ENCODE data around the gene NAP1L5. TPM values are rescaled to one million over a fixed set of nuclear protein-coding genes. Genes with fewer than 3 reads are reported as not detected.
A peak's percentile ranks its signal among the peaks of the same experiment; 100 is the strongest.

The NAP1L5 gene, protein sequence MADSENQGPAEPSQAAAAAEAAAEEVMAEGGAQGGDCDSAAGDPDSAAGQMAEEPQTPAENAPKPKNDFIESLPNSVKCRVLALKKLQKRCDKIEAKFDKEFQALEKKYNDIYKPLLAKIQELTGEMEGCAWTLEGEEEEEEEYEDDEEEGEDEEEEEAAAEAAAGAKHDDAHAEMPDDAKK
- total RNA-seq = 4.9 TPM in 2 replicates

DNA sequence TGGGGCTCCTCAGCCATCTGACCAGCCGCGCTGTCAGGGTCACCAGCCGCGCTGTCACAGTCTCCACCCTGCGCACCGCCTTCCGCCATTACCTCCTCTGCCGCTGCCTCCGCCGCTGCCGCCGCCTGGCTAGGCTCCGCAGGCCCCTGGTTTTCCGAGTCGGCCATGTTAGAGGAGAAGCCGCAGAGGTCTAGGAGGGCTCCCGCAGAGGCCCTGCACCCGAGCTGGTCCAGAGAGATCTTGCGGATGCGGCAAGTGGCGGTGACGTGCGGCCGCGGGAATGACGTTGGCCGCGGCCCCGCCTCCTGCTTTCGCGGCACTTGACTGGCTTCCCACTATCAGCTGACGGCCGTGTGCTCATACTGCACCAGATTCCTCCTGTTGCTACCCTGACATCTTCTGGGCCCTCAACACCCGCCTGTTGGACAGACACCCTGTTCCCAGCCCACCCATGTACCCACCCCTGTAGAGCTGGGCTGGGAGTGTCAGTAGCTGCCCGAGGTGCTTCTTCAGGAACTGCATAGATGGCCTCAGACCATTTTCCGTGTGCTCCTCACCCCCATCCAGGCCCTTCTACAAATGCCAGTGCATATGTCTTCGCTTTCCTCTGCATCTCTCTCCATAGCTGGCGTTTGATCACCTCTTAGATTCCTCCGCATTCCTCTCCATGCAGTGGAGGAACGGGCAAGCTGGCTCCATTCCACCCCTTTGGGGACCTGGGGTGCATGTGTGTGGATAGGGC, at the start of gene NAP1L5:
NAP1L5 (minus strand) TSS at position 242 of the 742 bp plus-strand sequence; CDS start at position 167, 75 bp downstream.
- Mint-ChIP-seq H3K27ac (peak within 1 kb of the TSS; percentile 84), H3K36me3 (ENCODE audit: low read depth) (peaks cover 10% of the 10 kb centered on the region), H3K4me1 (peaks cover 8% of the 10 kb centered on the region), H3K9me3 (no peaks in the 10 kb centered on the region), H3K4me3 (peak within 1 kb of the TSS; percentile 89), H3K27me3 (no peaks in the 10 kb centered on the region)
- intact Hi-C loops (cut with micrococcal nuclease) = no loop called here
- DNase-seq = peak; percentile 91

DNA sequence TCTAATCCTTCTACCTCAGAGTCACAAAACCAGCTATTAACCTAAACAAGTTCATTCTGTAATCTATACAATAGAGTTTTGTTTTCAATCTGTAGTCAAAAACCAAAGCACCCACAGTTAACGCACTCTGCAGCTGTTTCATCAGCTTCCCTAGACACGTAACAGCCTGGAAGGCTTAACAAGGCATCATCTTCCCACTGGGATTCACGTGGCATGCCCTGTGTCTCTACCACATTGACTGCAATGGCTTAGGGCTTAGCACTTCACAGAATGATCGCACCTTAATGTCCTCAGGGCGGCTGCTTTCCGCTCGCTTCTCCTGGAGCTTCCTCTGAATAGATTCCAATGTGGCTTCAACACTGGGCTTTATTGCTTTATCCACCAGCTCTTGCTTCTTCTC, 49.7 kb upstream of the NAP1L5 start:
- Mint-ChIP-seq H3K4me1 (no peaks in the 10 kb centered on the region), H3K36me3 (ENCODE audit: low read depth) (peaks cover 58% of the 10 kb centered on the region), H3K4me3 (no peak overlapping the region), H3K27ac (no peak overlapping the region), H3K9me3 (no peaks in the 10 kb centered on the region), H3K27me3 (no peaks in the 10 kb centered on the region)
- DNase-seq = no peak
- intact Hi-C loops (cut with micrococcal nuclease) = no loop called here

DNA sequence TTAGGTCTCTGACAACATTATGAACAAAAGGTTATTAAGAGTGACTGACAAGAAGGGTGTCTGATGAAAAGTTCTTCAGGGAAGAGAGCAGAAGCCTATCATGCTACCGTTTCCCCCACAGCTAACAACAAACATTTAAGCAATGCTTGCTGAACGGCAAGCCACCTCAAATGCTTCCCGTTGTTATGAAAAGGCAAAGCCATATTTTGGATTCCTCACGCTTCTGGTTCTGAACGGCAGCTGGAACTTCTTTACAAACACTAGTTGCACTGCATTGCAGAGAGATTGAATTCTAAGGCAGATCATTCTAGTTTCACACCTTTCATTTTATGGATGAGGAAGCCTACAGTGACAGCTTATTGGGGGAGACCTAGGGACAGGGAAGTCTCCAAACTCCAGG, 48.6 kb upstream of the NAP1L5 start:
- no peaks in the 10 kb centered on the region for H3K9me3 Mint-ChIP-seq
- no peak overlapping the region for H3K27ac Mint-ChIP-seq
- H3K4me1 Mint-ChIP-seq = no peaks in the 10 kb centered on the region
- no peak overlapping the region for H3K4me3 Mint-ChIP-seq
- no peak for DNase-seq
- no peaks in the 10 kb centered on the region for H3K27me3 Mint-ChIP-seq
- intact Hi-C loops (cut with micrococcal nuclease) = no loop called here
- peaks cover 61% of the 10 kb centered on the region for H3K36me3 Mint-ChIP-seq (ENCODE audit: low read depth)

DNA sequence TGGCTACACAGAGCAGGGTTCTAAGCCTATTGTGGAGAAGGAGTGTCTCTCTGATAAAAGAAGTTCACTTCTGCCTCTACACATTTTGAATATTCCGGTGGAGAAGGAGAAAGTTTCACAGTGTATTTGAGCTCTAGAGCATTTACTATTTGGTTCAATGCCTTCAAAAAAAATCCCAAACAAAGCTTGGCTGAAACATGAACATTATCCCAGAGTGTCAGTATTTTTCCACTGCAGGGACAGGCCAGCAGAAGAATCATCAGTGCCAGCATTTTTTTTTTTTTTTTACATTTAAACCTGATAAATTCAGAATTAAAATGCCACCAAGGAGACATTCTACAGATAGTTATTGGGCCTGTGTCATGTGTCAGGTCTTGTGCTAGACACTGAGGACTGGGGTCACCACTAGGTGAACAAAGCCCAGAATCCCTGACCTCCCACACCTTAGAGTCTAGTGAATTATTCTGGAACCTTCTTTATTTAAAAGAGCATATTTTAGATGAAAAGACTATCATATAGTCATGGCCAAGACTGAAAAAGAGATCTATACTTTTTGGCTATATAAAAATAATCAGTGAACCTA, 48.0 kb upstream of the NAP1L5 start:
- DNase-seq = no peak
- Mint-ChIP-seq H3K4me3 (no peak overlapping the region), H3K27me3 (no peaks in the 10 kb centered on the region), H3K36me3 (ENCODE audit: low read depth) (peaks cover 59% of the 10 kb centered on the region), H3K9me3 (no peaks in the 10 kb centered on the region), H3K27ac (no peak overlapping the region), H3K4me1 (no peaks in the 10 kb centered on the region)
- intact Hi-C loops (cut with micrococcal nuclease) = no loop called here

DNA sequence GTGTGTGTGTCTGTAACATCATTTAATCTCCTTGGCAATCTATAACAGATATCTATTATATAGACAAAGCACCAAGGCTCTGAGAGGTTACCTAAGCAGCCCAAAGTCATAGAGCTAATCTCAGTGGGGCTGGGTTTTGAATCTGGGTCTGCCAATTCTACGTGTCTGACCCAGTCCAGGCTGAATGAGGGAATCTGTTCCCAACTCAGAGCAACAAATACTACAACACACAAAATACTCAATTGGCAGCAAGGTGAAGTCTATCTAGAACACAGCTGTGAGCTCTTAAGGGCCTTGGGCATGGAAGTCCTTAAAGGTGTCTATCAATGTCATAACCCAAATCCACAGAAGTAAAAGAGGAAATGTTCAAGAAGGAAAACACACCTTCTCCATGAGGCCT, 47.5 kb upstream of the NAP1L5 start:
- DNase-seq = no peak
- H3K4me1 Mint-ChIP-seq = no peaks in the 10 kb centered on the region
- no peak overlapping the region for H3K27ac Mint-ChIP-seq
- no peaks in the 10 kb centered on the region for H3K27me3 Mint-ChIP-seq
- intact Hi-C loops (cut with micrococcal nuclease) = no loop called here
- H3K4me3 Mint-ChIP-seq = no peak overlapping the region
- peaks cover 58% of the 10 kb centered on the region for H3K36me3 Mint-ChIP-seq (ENCODE audit: low read depth)
- no peaks in the 10 kb centered on the region for H3K9me3 Mint-ChIP-seq

DNA sequence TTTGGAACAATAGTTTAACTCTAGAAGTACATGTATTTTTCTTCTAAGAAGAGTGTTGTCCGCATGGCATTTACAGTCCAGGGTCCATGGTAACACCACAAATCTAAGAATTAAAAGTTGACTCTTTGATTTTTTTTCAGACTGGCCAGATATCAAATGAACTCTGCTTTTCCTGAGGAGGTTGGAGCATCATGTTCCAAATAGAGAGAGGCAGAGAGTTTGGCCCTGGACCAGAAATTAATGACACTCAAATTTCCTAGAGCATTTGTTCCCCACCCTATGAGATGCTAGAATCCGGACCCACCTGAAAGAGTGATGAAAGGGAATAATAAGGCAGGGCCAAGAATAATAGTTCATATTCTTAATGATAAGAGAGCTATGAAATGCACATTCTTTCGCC, 47.0 kb upstream of the NAP1L5 start:
- Mint-ChIP-seq H3K36me3 (ENCODE audit: low read depth) (peaks cover 59% of the 10 kb centered on the region), H3K27ac (no peak overlapping the region), H3K9me3 (no peaks in the 10 kb centered on the region), H3K4me1 (no peaks in the 10 kb centered on the region), H3K27me3 (no peaks in the 10 kb centered on the region), H3K4me3 (no peak overlapping the region)
- intact Hi-C loops (cut with micrococcal nuclease) = no loop called here
- DNase-seq = no peak

DNA sequence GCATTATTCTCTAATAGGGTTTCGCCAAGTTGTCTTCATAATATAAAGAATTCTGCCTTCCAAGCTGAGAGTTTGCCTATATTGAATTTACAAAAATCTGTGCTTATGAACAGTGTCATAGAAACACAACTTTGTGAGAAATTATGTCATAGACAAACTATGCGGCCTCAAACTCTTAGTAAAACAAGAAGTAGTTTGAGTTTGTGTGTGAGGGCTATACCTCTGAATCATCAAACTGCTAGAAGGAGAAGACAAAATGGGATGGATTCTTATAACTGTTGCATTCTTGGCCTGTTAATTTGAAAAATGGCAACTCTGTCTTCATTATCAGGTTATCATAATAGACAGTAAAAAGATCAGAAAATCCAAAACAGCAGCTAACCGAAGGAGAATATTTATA, 46.1 kb upstream of the NAP1L5 start:
- Mint-ChIP-seq H3K27ac (no peak overlapping the region), H3K27me3 (no peaks in the 10 kb centered on the region), H3K9me3 (no peaks in the 10 kb centered on the region), H3K4me3 (no peak overlapping the region), H3K36me3 (ENCODE audit: low read depth) (peaks cover 55% of the 10 kb centered on the region), H3K4me1 (no peaks in the 10 kb centered on the region)
- no peak for DNase-seq
- intact Hi-C loops (cut with micrococcal nuclease) = no loop called here

DNA sequence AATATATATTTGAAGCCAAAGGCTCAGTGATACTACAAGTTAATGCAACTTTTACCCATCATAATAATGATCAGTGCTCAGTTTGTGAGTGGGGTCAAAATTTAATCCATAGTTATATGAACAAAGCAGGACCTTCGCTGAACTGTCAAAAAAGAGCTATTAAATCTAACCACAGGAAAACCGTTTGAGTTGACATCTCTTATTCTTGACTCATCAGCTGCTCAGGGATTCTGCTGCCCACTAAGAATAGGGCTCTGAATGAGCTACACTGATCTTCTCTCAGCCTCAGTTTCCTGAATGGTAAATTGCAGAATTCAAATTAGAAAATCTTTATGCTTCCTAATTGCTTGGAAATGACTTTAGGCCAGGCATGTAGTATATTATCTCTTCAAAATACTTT, 44.9 kb upstream of the NAP1L5 start:
- Mint-ChIP-seq H3K9me3 (no peaks in the 10 kb centered on the region), H3K27me3 (no peaks in the 10 kb centered on the region), H3K4me1 (peaks cover 5% of the 10 kb centered on the region), H3K4me3 (no peak overlapping the region), H3K36me3 (ENCODE audit: low read depth) (peaks cover 56% of the 10 kb centered on the region), H3K27ac (no peak overlapping the region)
- intact Hi-C loops (cut with micrococcal nuclease) = no loop called here
- DNase-seq = no peak

DNA sequence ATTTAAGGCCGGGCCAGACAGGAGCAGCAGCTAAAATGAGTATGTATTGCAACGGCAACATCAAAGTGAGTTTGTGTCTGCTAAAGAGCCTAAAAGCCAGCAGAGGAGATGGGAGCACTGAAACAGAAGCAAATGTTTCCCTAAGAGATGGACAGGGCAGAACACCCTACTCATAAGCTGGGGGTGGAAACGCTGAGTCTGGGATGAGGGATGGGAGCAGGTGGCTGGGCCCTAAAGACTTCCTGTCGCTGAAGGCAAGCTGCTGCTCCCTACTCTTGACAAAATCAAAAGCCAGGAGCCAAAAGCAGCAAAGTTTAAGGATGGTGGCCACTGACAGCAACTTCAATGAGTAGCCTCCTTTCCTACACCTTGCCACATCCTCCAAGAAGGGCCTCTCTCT, 40.6 kb upstream of the NAP1L5 start:
- intact Hi-C loops (cut with micrococcal nuclease) = no loop called here
- Mint-ChIP-seq H3K36me3 (ENCODE audit: low read depth) (peaks cover 53% of the 10 kb centered on the region), H3K4me1 (peaks cover 9% of the 10 kb centered on the region), H3K9me3 (no peaks in the 10 kb centered on the region), H3K4me3 (no peak overlapping the region), H3K27me3 (no peaks in the 10 kb centered on the region), H3K27ac (no peak overlapping the region)
- DNase-seq = no peak

DNA sequence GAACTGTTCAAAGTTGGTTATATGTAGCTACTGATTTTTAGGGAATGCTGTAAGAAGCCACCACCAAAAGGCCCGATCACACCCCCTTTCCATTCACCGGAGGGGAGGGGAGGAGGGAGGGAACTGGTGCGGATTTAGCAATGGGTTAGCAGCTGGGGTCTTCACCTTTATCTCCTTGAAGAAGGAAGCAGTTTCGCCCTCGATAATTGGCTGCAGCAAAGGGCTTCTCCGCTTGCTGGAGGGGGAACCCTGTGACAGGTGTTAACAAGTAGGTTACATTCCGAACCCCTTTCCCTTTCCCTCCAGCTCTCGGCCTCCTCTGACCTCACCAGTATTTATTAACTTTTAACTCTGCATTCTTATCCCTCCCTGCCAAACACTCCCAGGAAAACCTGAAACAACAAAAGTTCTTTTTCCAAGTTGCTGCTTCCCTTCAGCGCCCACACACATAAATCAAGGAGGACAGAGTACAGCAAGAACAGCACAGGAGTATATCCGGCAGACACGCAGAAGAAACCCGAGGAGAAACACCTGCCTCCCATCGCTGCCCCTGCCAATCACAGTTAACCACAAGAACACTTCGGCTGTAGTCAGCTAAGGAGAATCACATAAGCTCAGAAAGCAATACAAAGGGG, 39.8 kb upstream of the NAP1L5 start:
- DNase-seq = no peak
- no peak overlapping the region for H3K27ac Mint-ChIP-seq
- intact Hi-C loops (cut with micrococcal nuclease) = no loop called here
- no peak overlapping the region for H3K4me3 Mint-ChIP-seq
- H3K36me3 Mint-ChIP-seq (ENCODE audit: low read depth) = peaks cover 50% of the 10 kb centered on the region
- H3K9me3 Mint-ChIP-seq = no peaks in the 10 kb centered on the region
- H3K27me3 Mint-ChIP-seq = no peaks in the 10 kb centered on the region
- H3K4me1 Mint-ChIP-seq = peaks cover 9% of the 10 kb centered on the region

DNA sequence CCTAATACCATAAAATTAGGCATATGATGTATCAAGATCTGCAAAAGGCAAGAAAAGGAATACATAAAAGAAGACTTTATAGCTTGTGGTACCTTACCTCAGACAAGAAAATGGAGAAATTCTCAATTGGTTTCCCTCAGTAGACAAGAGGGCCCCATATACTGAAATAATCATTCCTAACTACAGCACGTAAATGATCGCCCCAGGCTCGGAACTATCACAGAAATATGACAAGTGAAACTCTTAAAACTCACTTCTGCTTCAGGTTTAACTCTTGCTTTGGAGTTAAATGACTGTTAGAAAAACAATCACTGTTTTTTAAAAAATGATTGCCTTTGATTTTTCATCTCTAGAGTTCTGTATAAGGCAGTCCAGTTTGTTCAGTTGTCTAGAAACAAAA, 38.6 kb upstream of the NAP1L5 start:
- Mint-ChIP-seq H3K36me3 (ENCODE audit: low read depth) (peaks cover 50% of the 10 kb centered on the region), H3K27ac (no peak overlapping the region), H3K27me3 (no peaks in the 10 kb centered on the region), H3K9me3 (no peaks in the 10 kb centered on the region), H3K4me3 (no peak overlapping the region), H3K4me1 (peaks cover 9% of the 10 kb centered on the region)
- DNase-seq = no peak
- intact Hi-C loops (cut with micrococcal nuclease) = no loop called here

DNA sequence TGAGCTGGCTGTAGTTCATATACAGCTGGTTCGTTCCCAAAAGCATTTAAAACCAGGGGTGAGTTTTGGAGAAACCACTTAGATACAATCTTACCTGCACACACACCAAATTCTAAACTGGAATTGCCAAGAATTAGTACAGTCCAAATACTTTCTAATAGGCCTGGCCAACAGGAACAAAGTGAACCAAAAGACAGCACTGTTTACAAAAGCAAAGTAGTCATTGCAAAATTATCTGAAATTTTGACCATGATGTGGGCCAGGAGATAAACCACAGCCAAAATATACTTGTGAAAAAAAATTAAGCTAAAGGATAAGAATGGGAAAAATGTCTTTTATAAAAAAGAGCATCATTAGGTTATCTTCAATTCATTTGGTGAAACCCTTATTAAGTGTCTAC, 37.9 kb upstream of the NAP1L5 start:
- H3K27ac Mint-ChIP-seq = no peak overlapping the region
- no peak for DNase-seq
- H3K27me3 Mint-ChIP-seq = no peaks in the 10 kb centered on the region
- H3K36me3 Mint-ChIP-seq (ENCODE audit: low read depth) = peaks cover 52% of the 10 kb centered on the region
- no peak overlapping the region for H3K4me3 Mint-ChIP-seq
- H3K4me1 Mint-ChIP-seq = peaks cover 9% of the 10 kb centered on the region
- intact Hi-C loops (cut with micrococcal nuclease) = no loop called here
- H3K9me3 Mint-ChIP-seq = no peaks in the 10 kb centered on the region

DNA sequence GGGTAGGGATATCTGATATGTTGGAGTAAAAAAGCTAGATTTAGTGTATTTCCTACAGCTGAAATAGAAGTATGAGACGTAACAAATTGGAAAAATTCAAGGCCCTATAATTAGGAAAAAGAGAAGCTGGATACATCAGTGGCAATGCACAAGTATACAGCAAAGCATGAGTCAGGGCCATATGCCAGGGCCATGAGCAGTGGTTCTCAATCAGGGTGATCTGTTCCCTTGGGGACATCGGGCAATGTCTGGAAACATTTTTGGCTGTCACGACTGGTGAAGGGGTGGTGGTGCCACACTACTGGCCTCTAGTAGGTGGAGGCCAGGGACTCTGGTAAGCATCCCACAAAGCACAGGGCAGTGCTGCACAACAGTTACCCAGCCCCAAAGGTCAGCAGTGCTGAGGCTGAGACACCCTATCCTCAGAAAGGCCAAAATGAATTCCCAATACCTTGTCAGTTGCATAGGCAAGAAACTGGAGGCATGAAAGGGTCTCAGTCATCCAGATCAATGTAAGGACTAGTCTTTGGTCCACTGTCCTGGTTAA, 36.8 kb upstream of the NAP1L5 start:
- Mint-ChIP-seq H3K27me3 (no peaks in the 10 kb centered on the region), H3K4me3 (no peak overlapping the region), H3K27ac (no peak overlapping the region), H3K9me3 (no peaks in the 10 kb centered on the region), H3K4me1 (peaks cover 9% of the 10 kb centered on the region), H3K36me3 (ENCODE audit: low read depth) (peaks cover 54% of the 10 kb centered on the region)
- DNase-seq = no peak
- intact Hi-C loops (cut with micrococcal nuclease) = no loop called here

Measured in activated CD4-positive, alpha-beta T cell treated with anti-CD3 and anti-CD28 coated beads, Interleukin-2, amount 10 ng/mL, durations not matched to agents 24 days and 14 days (primary cell).